Activated T-helper 1 cell treated with anti-CD3 and anti-CD28 coated beads, Interleukin-2, amount 50 U/mL, for 16 hours (primary cell): ENCODE measurements around the gene ELP2.
"Not testable (repeated sequence)": the region's sequence is repeated elsewhere in the genome, so short reads cannot be mapped to it uniquely, and the experiment has no call there.

ENCODE experiments used
- DNase-seq, 2 donors: peaks; one replicate each; pipeline ENCODE4 v3.0.0-alpha.2; 2020; ENCODE audit warnings: low read depth in 1 of 2, low spot score in 1 of 2

ELP2 gene

GRCh38 chr18:36129300-36130038 lies at the start of gene ELP2, which contains the start of gene SLC39A6:
Gene ELP2 (plus strand): TSS chr18:36129899. CDS start chr18:36129934, 35 bp downstream.
Gene SLC39A6 (minus strand): TSS chr18:36129340. CDS start chr18:36127007, 2,333 bp downstream.
- DNase-seq: peak; percentile 89 to 93

- DNase-seq: not testable (repeated sequence)
These were observed 48.6 kb upstream of the ELP2 start for GRCh38 chr18:36081118-36081517.

- DNase-seq: no peak
These were observed 46.0 kb upstream of the ELP2 start for GRCh38 chr18:36083729-36084128.

- no peak for DNase-seq
These were observed 44.5 kb upstream of the ELP2 start for GRCh38 chr18:36085195-36085594.

GRCh38 chr18:36086186-36086585 lies 43.5 kb upstream of the ELP2 start:
- no peak for DNase-seq

- no peak for DNase-seq
These were observed 41.4 kb upstream of the ELP2 start for GRCh38 chr18:36088256-36088655.

- no peak for DNase-seq
These were observed 40.7 kb upstream of the ELP2 start for GRCh38 chr18:36089001-36089400.

- not testable (repeated sequence) for DNase-seq
These were observed 37.6 kb upstream of the ELP2 start for GRCh38 chr18:36092116-36092515.

- no peak for DNase-seq
These were observed 35.3 kb upstream of the ELP2 start for GRCh38 chr18:36094431-36094830.

GRCh38 chr18:36095936-36096519 lies 33.7 kb upstream of the ELP2 start:
- no peak for DNase-seq

GRCh38 chr18:36096955-36097354 lies 32.7 kb upstream of the ELP2 start:
- no peak for DNase-seq

GRCh38 chr18:36099311-36099710 lies 30.4 kb upstream of the ELP2 start:
- DNase-seq: no peak

- no peak for DNase-seq
These were observed 27.8 kb upstream of the ELP2 start for GRCh38 chr18:36101943-36102342.

GRCh38 chr18:36104749-36105148 lies 24.9 kb upstream of the ELP2 start:
- no peak for DNase-seq

- no peak for DNase-seq
These were observed 22.2 kb upstream of the ELP2 start for GRCh38 chr18:36107477-36107876.

- no peak for DNase-seq
These were observed 21.5 kb upstream of the ELP2 start for GRCh38 chr18:36108196-36108595.

GRCh38 chr18:36108601-36109000 lies 21.1 kb upstream of the ELP2 start:
- no peak for DNase-seq

- DNase-seq: no peak
These were observed 20.0 kb upstream of the ELP2 start for GRCh38 chr18:36109737-36110136.

GRCh38 chr18:36112302-36112701 lies 17.4 kb upstream of the ELP2 start:
- DNase-seq: no peak

GRCh38 chr18:36114251-36114650 lies 15.4 kb upstream of the ELP2 start:
- no peak for DNase-seq

GRCh38 chr18:36114738-36115137 lies 15.0 kb upstream of the ELP2 start:
- DNase-seq: no peak

- DNase-seq: not testable (repeated sequence)
These were observed 12.9 kb upstream of the ELP2 start for GRCh38 chr18:36116771-36117170.

- no peak for DNase-seq
These were observed 9.4 kb upstream of the ELP2 start for GRCh38 chr18:36120297-36120696.
